HG03103 (cell line): Measurements from ENCODE around the gene ABCA12.

ENCODE experiments used
- ATAC-seq: cut with Tn5 transposase; IDR thresholded peaks from one replicate; pipeline ENCODE4 v1.9.1; 2021; ENCODE audit warnings: low read depth; ENCODE audit not compliant: unreplicated experiment

Gene ABCA12

GRCh38 chr2:215055891-215056290, 82.5 kb downstream of the ABCA12 start:
- no peak for ATAC-seq

GRCh38 chr2:215052810-215053209, 85.6 kb downstream of the ABCA12 start:
- ATAC-seq, result no peak

- no peak for ATAC-seq
Observed at GRCh38 chr2:215052404-215052803, 86.0 kb downstream of the ABCA12 start.

- no peak for ATAC-seq
Observed at GRCh38 chr2:215049341-215049740, 89.1 kb downstream of the ABCA12 start.

- no peak for ATAC-seq
Observed at GRCh38 chr2:215038421-215038820, 100.0 kb downstream of the ABCA12 start.

GRCh38 chr2:215036314-215036713, 102.1 kb downstream of the ABCA12 start:
- ATAC-seq, result no peak

GRCh38 chr2:215034154-215034553, 104.3 kb downstream of the ABCA12 start:
- no peak for ATAC-seq

GRCh38 chr2:215032153-215032552, 106.3 kb downstream of the ABCA12 start:
- no peak for ATAC-seq

GRCh38 chr2:215031321-215031720, 107.1 kb downstream of the ABCA12 start:
- ATAC-seq, result no peak

- ATAC-seq, result no peak
Observed at GRCh38 chr2:215029936-215030335, 108.5 kb downstream of the ABCA12 start.

- ATAC-seq, result no peak
Observed at GRCh38 chr2:215028231-215028630, 110.2 kb downstream of the ABCA12 start.

- ATAC-seq, result no peak
Observed at GRCh38 chr2:215027779-215028178, 110.6 kb downstream of the ABCA12 start.

- ATAC-seq, result no peak
Observed at GRCh38 chr2:215022910-215023309, 115.5 kb downstream of the ABCA12 start.

GRCh38 chr2:215022418-215022817, 116.0 kb downstream of the ABCA12 start:
- ATAC-seq, result no peak

- no peak for ATAC-seq
Observed at GRCh38 chr2:215020283-215020682, 118.1 kb downstream of the ABCA12 start.

- no peak for ATAC-seq
Observed at GRCh38 chr2:215019521-215020145, 118.8 kb downstream of the ABCA12 start.

- ATAC-seq, result no peak
Observed at GRCh38 chr2:215019085-215019484, 119.3 kb downstream of the ABCA12 start.

- no peak for ATAC-seq
Observed at GRCh38 chr2:215015421-215015820, 123.0 kb downstream of the ABCA12 start.

- no peak for ATAC-seq
Observed at GRCh38 chr2:215010390-215010789, 128.0 kb downstream of the ABCA12 start.

GRCh38 chr2:215003001-215003400, 135.4 kb downstream of the ABCA12 start:
- ATAC-seq, result no peak

- ATAC-seq, result peak; percentile 72
Observed at GRCh38 chr2:215002500-215002899, 135.9 kb downstream of the ABCA12 start.

- no peak for ATAC-seq
Observed at GRCh38 chr2:215000721-215001120, 137.7 kb downstream of the ABCA12 start.
